Sigmoid colon (tissue), 7 donors: ENCODE results near the gene CA11. TPM values are rescaled to one million over a fixed set of nuclear protein-coding genes. Genes with fewer than 3 reads are reported as not detected.

Experiments
- DNase-seq: peaks from one replicate; pipeline ENCODE4 v3.0.0-alpha.2; 2019
- H3K27ac ChIP-seq, 4 donors: fragments of 200-600 bp; sonication (generic); one replicate each; pipeline ENCODE4 v1.5.1; 2016 to 2019; ENCODE audit warnings: mild to moderate bottlenecking in 1 of 4
- H3K27me3 ChIP-seq, 3 donors: fragments of 200-600 bp; sonication (generic); one replicate each; pipeline ENCODE4 v1.5.1; 2019; ENCODE audit warnings: mild to moderate bottlenecking in 1 of 3
- H3K36me3 ChIP-seq, 4 donors: fragments of 200-600 bp; sonication (generic); one replicate each; pipeline ENCODE4 v1.5.1; 2016 to 2019
- H3K4me1 ChIP-seq, 4 donors: fragments of 200-600 bp; sonication (generic); one replicate each; pipeline ENCODE4 v1.5.1; 2017 to 2019
- H3K4me3 ChIP-seq, 4 donors: fragments of 200-600 bp; sonication (generic); one replicate each; pipeline ENCODE4 v1.5.1; 2017 to 2019; ENCODE audit warnings: mild to moderate bottlenecking in 2 of 4, moderate library complexity in 1 of 4
- H3K9me3 ChIP-seq, 4 donors: fragments of 200-600 bp in 3 of 4; sonication (generic) in 3 of 4; one replicate each; pipeline versions ENCODE4 v1.5.1 to v1.6.1; 2013 to 2019
- CTCF ChIP-seq, 4 experiments: fragments of 450-650 bp in 3 of 4; fragments of 200-600 bp in 1 of 4; IDR thresholded peaks; one replicate each; pipeline ENCODE4 v1.5.1; 2016 to 2019; ENCODE audit warnings: antibody characterized with exemption in 4 of 4, mild to moderate bottlenecking in 3 of 4, moderate library complexity in 2 of 4
- EP300 ChIP-seq, 4 donors: sonication (generic); formaldehyde crosslinking; IDR thresholded peaks; one replicate each; pipeline ENCODE4 v1.6.1; 2017; ENCODE audit warnings: antibody characterized with exemption in 4 of 4
- POLR2A ChIP-seq, 2 donors: fragments of 450-650 bp; IDR thresholded peaks; one replicate each; pipeline ENCODE4 v1.6.1; 2016; ENCODE audit warnings: antibody characterized with exemption in 2 of 2, mild to moderate bottlenecking in 2 of 2, moderate library complexity in 2 of 2
- POLR2AphosphoS5 ChIP-seq, 4 donors: sonication (generic); formaldehyde crosslinking; IDR thresholded peaks; one replicate each; pipeline ENCODE4 v1.6.1; 2017; ENCODE audit warnings: antibody characterized with exemption in 4 of 4
- WGBS, 2 donors: extraction: QIAGEN DNeasy Blood & Tissue Kit; methylation state at CpG; one replicate each; pipeline ENCODE4 v1.1.7; 2013; 5-methylcytosine and 5-hydroxymethylcytosine counted together
- intact Hi-C: fragments of 100-400 bp; cut with DNase I; formaldehyde crosslinking; loops from one replicate; pipeline ENCODE4 v1.15.1; 2023
- polyA plus RNA-seq, 3 donors: library from polyadenylated mRNA; stranded (reverse); fragments of 200-250 nt; gene quantifications; one replicate each; pipeline ENCODE4 v1.2.3, GENCODE V29; 2013
- total RNA-seq, 4 donors: library from RNA; depleted of rRNA; stranded (reverse); fragments of >200 nt; gene quantifications; one replicate each; pipeline ENCODE4 v1.1.0, GENCODE V29; 2016
- donor health status: healthy with polysubstance abuse.
- donor health status: Bipolar disorder and iron deficiency.
- donor health status: healthy.

CA11 gene
- total and polyA plus RNA-seq, 7 donors = 2.1 to 29.6 (median 13.2) TPM

DNA sequence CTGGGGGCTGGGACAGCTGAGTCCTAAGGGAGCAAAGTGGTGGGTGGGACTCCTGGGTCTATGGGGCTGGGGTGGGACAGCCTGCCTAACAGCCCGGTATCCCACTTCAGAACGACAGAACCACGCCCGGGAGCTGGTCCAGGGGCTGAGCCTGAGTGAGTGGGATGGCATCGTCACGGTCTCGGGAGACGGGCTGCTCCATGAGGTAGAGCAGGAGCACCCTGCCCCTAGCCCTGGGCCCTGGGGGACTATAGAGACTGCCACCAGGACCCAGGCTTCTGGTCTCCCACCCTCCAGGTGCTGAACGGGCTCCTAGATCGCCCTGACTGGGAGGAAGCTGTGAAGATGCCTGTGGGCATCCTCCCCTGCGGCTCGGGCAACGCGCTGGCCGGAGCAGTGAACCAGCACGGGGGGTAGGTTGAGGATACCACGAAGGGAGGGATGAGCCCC lies 18.1 kb downstream of the CA11 start:
- Histone ChIP-seq H3K4me3 (no peak overlapping the region), H3K4me1 (peaks cover 0 to 64% (median 53%) of the 10 kb centered on the region in 4 donors), H3K27me3 (no peaks in the 10 kb centered on the region), H3K27ac (peak overlapping the region; percentile 3 to 91 (median 32)), H3K9me3 (no peaks in the 10 kb centered on the region), H3K36me3 (peaks cover 0 to 37% (median 2%) of the 10 kb centered on the region in 4 donors)
- WGBS, 2 donors = 75 to 88% methylated on average over 17 of the region's 17 CpGs
- TF ChIP-seq EP300 (IDR thresholded peaks at IDR 0.05) (no peak), POLR2AphosphoS5 (IDR thresholded peaks at IDR 0.05) (no peak), CTCF (IDR thresholded peaks at IDR 0.05) (no peak), POLR2A (IDR thresholded peaks at IDR 0.05) (no peak)
- peak; percentile 70 for DNase-seq
- intact Hi-C loops = loop anchor here (10.0 kb wide), 1 partner anchor 1353 kb away; the partner anchor contains the start of gene INAFM1

DNA sequence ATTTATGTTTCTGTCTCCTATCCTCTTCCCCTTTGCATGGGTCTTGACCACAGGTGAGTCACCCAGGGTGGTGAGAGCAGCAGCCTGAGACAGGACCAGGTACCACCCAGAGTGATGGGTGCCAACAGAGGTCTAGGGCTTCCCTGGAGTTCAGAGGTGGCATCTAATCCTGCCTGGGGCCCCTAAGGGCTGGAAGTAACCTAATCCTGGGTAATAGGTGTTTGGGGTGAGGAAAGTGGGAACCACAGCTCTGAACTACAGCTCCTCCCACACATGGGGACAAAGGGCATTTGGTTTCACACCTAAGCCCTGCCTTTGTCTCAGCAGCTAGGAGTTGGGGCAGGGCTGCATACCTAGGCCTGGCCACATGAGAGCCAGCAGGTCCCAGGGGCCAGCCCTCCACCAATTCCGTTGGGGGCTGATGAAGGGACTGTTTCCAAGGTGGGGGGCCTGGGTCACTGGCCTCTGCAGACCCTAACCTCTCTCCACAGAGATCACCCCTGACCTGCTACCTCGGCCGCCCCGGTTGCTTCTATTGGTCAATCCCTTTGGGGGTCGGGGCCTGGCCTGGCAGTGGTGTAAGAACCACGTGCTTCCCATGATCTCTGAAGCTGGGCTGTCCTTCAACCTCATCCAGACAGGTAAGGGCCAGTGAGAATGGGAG lies 18.7 kb downstream of the CA11 start:
- no peak for TF ChIP-seq POLR2A (IDR thresholded peaks at IDR 0.05)
- no peak for TF ChIP-seq POLR2AphosphoS5 (IDR thresholded peaks at IDR 0.05)
- no peak for TF ChIP-seq EP300 (IDR thresholded peaks at IDR 0.05)
- TF ChIP-seq CTCF (IDR thresholded peaks at IDR 0.05) = no peak
- Histone ChIP-seq H3K27me3 (no peaks in the 10 kb centered on the region), H3K4me1 (peaks cover 0 to 63% (median 51%) of the 10 kb centered on the region in 4 donors), H3K9me3 (no peaks in the 10 kb centered on the region), H3K27ac (peak overlapping the region in 2 of 4 donors; percentile 7 to 91), H3K4me3 (no peak overlapping the region), H3K36me3 (peaks cover 0 to 31% (median 0%) of the 10 kb centered on the region in 4 donors)
- peak; percentile 68 for DNase-seq
- 56 to 70% methylated on average over 6 of the region's 6 CpGs for WGBS, 2 donors
- intact Hi-C loops = loop anchor here (10.0 kb wide), 1 partner anchor 1353 kb away; the partner anchor contains the start of gene INAFM1

DNA sequence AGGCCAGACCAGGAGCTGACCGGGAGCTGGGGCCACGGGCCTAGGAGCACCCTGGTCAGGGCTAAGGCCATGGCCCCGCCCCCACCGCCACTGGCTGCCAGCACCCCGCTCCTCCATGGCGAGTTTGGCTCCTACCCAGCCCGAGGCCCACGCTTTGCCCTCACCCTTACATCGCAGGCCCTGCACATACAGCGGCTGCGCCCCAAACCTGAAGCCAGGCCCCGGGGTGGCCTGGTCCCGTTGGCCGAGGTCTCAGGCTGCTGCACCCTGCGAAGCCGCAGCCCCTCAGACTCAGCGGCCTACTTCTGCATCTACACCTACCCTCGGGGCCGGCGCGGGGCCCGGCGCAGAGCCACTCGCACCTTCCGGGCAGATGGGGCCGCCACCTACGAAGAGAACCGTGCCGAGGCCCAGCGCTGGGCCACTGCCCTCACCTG lies 20.1 kb downstream of the CA11 start:
- Histone ChIP-seq H3K4me3 (no peak overlapping the region), H3K27me3 (no peaks in the 10 kb centered on the region), H3K4me1 (peaks cover 0 to 51% (median 41%) of the 10 kb centered on the region in 4 donors), H3K27ac (no peak overlapping the region), H3K9me3 (no peaks in the 10 kb centered on the region), H3K36me3 (peaks cover 0 to 19% (median 0%) of the 10 kb centered on the region in 4 donors)
- TF ChIP-seq EP300 (IDR thresholded peaks at IDR 0.05) = no peak
- no peak for TF ChIP-seq POLR2A (IDR thresholded peaks at IDR 0.05)
- no peak for TF ChIP-seq CTCF (IDR thresholded peaks at IDR 0.05)
- no peak for TF ChIP-seq POLR2AphosphoS5 (IDR thresholded peaks at IDR 0.05)
- intact Hi-C loops = loop anchor here (10.0 kb wide), 1 partner anchor 1351 kb away; the partner anchor contains the start of gene INAFM1
- DNase-seq = peak; percentile 65
- 56 to 90% methylated on average over 30 of the region's 30 CpGs for WGBS, 2 donors

DNA sequence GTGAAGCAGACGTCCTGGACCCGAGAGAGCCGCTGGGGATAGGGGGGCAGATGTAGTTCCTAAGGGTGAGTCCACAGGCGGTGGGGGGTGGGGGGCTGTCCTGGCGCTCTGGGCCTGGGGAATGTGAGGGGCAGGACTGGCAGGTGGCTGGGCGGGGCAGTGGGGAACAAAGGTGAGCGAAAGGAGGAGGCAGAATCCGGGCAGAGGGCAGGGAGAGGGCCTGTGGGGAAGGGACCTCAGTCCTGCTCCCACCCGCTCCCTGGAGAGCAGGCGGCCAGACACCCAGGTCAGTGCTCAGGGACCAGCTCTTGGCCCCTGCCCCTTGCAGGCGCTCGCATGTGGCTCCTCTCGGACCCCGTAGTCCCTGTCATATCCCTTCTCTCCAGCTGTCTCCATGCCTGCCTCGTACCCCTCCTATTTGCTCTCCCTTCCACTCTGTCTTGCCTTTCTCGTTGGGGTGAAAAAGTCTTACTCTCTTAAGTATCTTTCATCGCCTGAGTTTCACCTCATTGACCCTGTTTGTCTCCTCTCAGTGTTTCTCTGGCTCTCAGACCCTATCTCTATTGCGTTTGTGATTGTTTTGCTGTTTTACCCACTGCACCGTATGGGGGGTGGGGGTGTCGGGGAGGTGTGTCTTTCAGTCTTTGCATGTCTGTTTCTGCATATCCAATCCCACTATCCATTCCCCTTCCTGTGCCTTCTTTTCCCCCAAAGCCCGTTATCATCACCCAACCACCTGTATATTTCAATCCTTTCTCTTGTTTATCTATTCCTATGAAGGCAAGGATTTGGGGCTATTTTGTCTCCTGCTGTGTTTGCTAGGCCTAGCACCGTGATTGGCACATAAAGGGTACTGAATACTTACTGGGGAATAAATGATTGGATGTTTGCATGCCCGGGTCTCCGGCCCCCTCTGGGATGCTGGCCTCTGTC lies 20.9 kb downstream of the CA11 start:
- Histone ChIP-seq H3K36me3 (peaks cover 0 to 19% (median 0%) of the 10 kb centered on the region in 4 donors), H3K4me1 (peaks cover 0 to 48% (median 35%) of the 10 kb centered on the region in 4 donors), H3K27me3 (no peaks in the 10 kb centered on the region), H3K27ac (peak overlapping the region; percentile 82 to 87 (median 84)), H3K4me3 (peak overlapping the region in 3 of 4 donors; percentile 49 to 55 (median 52)), H3K9me3 (no peaks in the 10 kb centered on the region)
- intact Hi-C loops = loop anchor here (10.0 kb wide), 1 partner anchor 1350 kb away; the partner anchor contains the start of gene INAFM1
- 16 to 62% methylated on average over 24 of the region's 24 CpGs for WGBS, 2 donors
- peak; percentile 69 for DNase-seq
- TF ChIP-seq POLR2AphosphoS5 (IDR thresholded peaks at IDR 0.05) = no peak
- TF ChIP-seq POLR2A (IDR thresholded peaks at IDR 0.05) = peak in 1 of 2 donors; percentile 11
